GM23338 (cell line): Measurements from ENCODE around the gene MPHOSPH9. TPM values are rescaled to one million over a fixed set of nuclear protein-coding genes. Genes with fewer than 3 reads are reported as not detected.

ENCODE experiments used
- ATAC-seq: fragments of 200-7000 bp; cut with Tn5 transposase; 3 replicates; pipeline ENCODE4 v1.9.1; 2020
- DNase-seq: peaks from one replicate; pipeline ENCODE4 v3.0.0-alpha.2; 2015; ENCODE audit warnings: low spot score
- H2AFZ ChIP-seq: fragments of 200-600 bp; sonication (generic); 2 replicates; pipeline ENCODE4 v1.8.0; 2016; ENCODE audit warnings: antibody characterized with exemption, mild to moderate bottlenecking, moderate library complexity
- H3F3A ChIP-seq: fragments of 200-600 bp; sonication (generic); replicated peaks from 2 replicates; pipeline ENCODE4 v1.8.0; 2017; ENCODE audit warnings: antibody characterized with exemption, mixed run types, low read depth
- H3K27ac ChIP-seq: fragments of 200-600 bp; sonication (generic); 2 replicates; pipeline ENCODE4 v1.6.1; 2016; ENCODE audit warnings: low read depth
- H3K27me3 ChIP-seq: fragments of 200-600 bp; sonication (generic); 2 replicates; pipeline ENCODE4 v1.8.0; 2016; ENCODE audit warnings: mild to moderate bottlenecking, mixed run types, moderate library complexity; ENCODE audit not compliant: insufficient read depth
- H3K36me3 ChIP-seq: fragments of 200-600 bp; sonication (generic); 2 replicates; pipeline ENCODE4 v1.8.0; 2016; ENCODE audit warnings: mild to moderate bottlenecking; ENCODE audit not compliant: insufficient read depth
- H3K4me1 ChIP-seq: fragments of 200-600 bp; sonication (generic); 2 replicates; pipeline ENCODE4 v1.8.0; 2016; ENCODE audit warnings: mild to moderate bottlenecking, moderate library complexity; ENCODE audit not compliant: insufficient read depth
- H3K4me2 ChIP-seq: fragments of 200-600 bp; sonication (generic); 2 replicates; pipeline ENCODE4 v1.7.1; 2017; ENCODE audit warnings: mixed run types
- H3K4me3 ChIP-seq: fragments of 200-600 bp; sonication (generic); 2 replicates; pipeline ENCODE4 v1.6.1; 2016; ENCODE audit warnings: mixed run types
- H3K79me2 ChIP-seq: fragments of 200-600 bp; sonication (generic); replicated peaks from 2 replicates; pipeline ENCODE4 v1.8.0; 2017; ENCODE audit warnings: mild to moderate bottlenecking; ENCODE audit not compliant: insufficient read depth
- H3K9me2 ChIP-seq: fragments of 200-600 bp; sonication (generic); 2 replicates; pipeline ENCODE4 v1.8.0; 2017; ENCODE audit not compliant: insufficient read depth
- H4K20me1 ChIP-seq: fragments of 200-600 bp; sonication (generic); replicated peaks from 2 replicates; pipeline ENCODE4 v1.8.0; 2017; ENCODE audit warnings: mild to moderate bottlenecking; ENCODE audit not compliant: insufficient read depth
- H3K27ac Mint-ChIP-seq: 2 replicates; pipeline ENCODE4 v1.8.0; 2020; ENCODE audit warnings: inconsistent platforms, mild to moderate bottlenecking, moderate library complexity, mixed read lengths
- H3K27me3 Mint-ChIP-seq: 3 replicates; pipeline ENCODE4 v1.8.0; 2022; ENCODE audit warnings: low read depth, mild to moderate bottlenecking, moderate library complexity, mixed read lengths, inconsistent platforms; ENCODE audit not compliant: insufficient read depth, poor library complexity
- H3K36me3 Mint-ChIP-seq: 3 replicates; pipeline ENCODE4 v1.8.0; 2021; ENCODE audit warnings: low read depth, mild to moderate bottlenecking, inconsistent platforms, moderate library complexity, mixed read lengths
- H3K4me1 Mint-ChIP-seq: 3 replicates; pipeline ENCODE4 v1.8.0; 2020; ENCODE audit warnings: mild to moderate bottlenecking, inconsistent platforms, mixed read lengths
- H3K4me3 Mint-ChIP-seq: 3 replicates; pipeline ENCODE4 v1.8.0; 2021; ENCODE audit warnings: moderate library complexity, mild to moderate bottlenecking, inconsistent platforms, mixed read lengths
- H3K9me3 Mint-ChIP-seq: 3 replicates; pipeline ENCODE4 v1.8.0; 2020; ENCODE audit warnings: moderate library complexity, mild to moderate bottlenecking, inconsistent platforms, mixed read lengths
- CTCF ChIP-seq, 2 experiments: fragments of 200-600 bp in 1 of 2; sonication (generic) in 1 of 2; conservative IDR thresholded peaks; 2 replicates each; pipeline versions ENCODE4 v1.5.1 to v1.6.1; 2016 to 2017; ENCODE audit warnings: antibody characterized with exemption in 2 of 2, low read depth in 2 of 2, mild to moderate bottlenecking in 2 of 2, moderate library complexity in 1 of 2
- EZH2phosphoT487 ChIP-seq: fragments of 200-600 bp; sonication (generic); IDR thresholded peaks from one replicate; pipeline ENCODE4 v1.8.1; 2018; ENCODE audit warnings: antibody characterized with exemption; ENCODE audit not compliant: unreplicated experiment
- JUNB ChIP-seq: IDR thresholded peaks from one replicate; pipeline ENCODE4 v1.6.1; 2016; ENCODE audit warnings: antibody characterized with exemption; ENCODE audit not compliant: unreplicated experiment
- NANOG ChIP-seq: IDR thresholded peaks from 2 replicates; pipeline ENCODE4 v1.6.1; 2016; ENCODE audit warnings: antibody characterized with exemption, borderline replicate concordance
- REST ChIP-seq: IDR thresholded peaks from one replicate; pipeline ENCODE4 v1.6.1; 2018; ENCODE audit warnings: antibody characterized with exemption; ENCODE audit not compliant: unreplicated experiment
- STAT1 ChIP-seq: IDR thresholded peaks from one replicate; pipeline ENCODE4 v1.6.1; 2016; ENCODE audit warnings: antibody characterized with exemption; ENCODE audit not compliant: unreplicated experiment
- ZNF462 ChIP-seq: fragments of 250-450 bp; sonication (Bioruptor Pico); IDR thresholded peaks from 2 replicates; pipeline ENCODE4 v1.5.0; 2020; ENCODE audit warnings: mild to moderate bottlenecking, moderate library complexity
- polyA plus RNA-seq: library from polyadenylated mRNA; unstranded; fragments of >200 nt; fragmentation: Nextera tagmentation; extraction: Ambion mirVana; gene quantifications from 2 replicates; pipeline ENCODE4 v1.2.1, GENCODE V29; 2016
- total RNA-seq: library from RNA; depleted of rRNA; stranded (reverse); fragments of >200 nt; shearing (Covaris generic); gene quantifications from 2 replicates; pipeline ENCODE4 v1.2.3, GENCODE V29; 2014

MPHOSPH9 gene
- total and polyA plus RNA-seq, 2 experiments from 2014 or later, result 30.5 to 77.9 TPM

GRCh38 chr12:123237646-123238329, 4.8 kb upstream of the MPHOSPH9 start:
- ATAC-seq (peak; percentile 10; the same call in 1 of the 3 replicates), DNase-seq (peak; percentile 79)
- Mint-ChIP-seq H3K27me3 (peaks cover 10% of the 10 kb centered on the region), H3K4me1 (peaks cover 3% of the 10 kb centered on the region; the same call in 1 of the 3 replicates), H3K4me3 (no peak overlapping the region), H3K9me3 (no peaks in the 10 kb centered on the region), H3K27ac (no peak overlapping the region), H3K36me3 (peaks cover 25% of the 10 kb centered on the region)
- Histone ChIP-seq H3K4me2 (no peak overlapping the region), H2AFZ (no peak overlapping the region), H3K4me1 (peaks cover 3% of the 10 kb centered on the region; the same call in 1 of the 2 replicates), H3K27ac (peak overlapping the region; percentile 81), H3K79me2 (peaks cover 44% of the 10 kb centered on the region), H3K4me3 (no peak overlapping the region), H3K36me3 (no peaks in the 10 kb centered on the region), H3K9me2 (no peaks in the 10 kb centered on the region), H4K20me1 (peaks cover 13% of the 10 kb centered on the region), H3K27me3 (no peaks in the 10 kb centered on the region), H3F3A (peaks cover 7% of the 10 kb centered on the region; the same call in 1 of the 2 replicates)
- no peak for TF ChIP-seq JUNB
- peak; percentile 84 to 98 for TF ChIP-seq CTCF (conservative IDR thresholded peaks at IDR 0.05; ENCODE audit: low read depth in 2 of 2)

- Histone ChIP-seq H3K27me3 (no peaks in the 10 kb centered on the region), H3K27ac (no peak overlapping the region), H3F3A (peaks cover 7% of the 10 kb centered on the region; the same call in 1 of the 2 replicates), H3K4me2 (peak overlapping the region; percentile 80), H3K4me3 (peak overlapping the region; percentile 71), H3K4me1 (peaks cover 11% of the 10 kb centered on the region), H3K9me2 (no peaks in the 10 kb centered on the region), H3K36me3 (no peaks in the 10 kb centered on the region; the same call in 1 of the 2 replicates), H3K79me2 (peaks cover 50% of the 10 kb centered on the region), H4K20me1 (peaks cover 9% of the 10 kb centered on the region), H2AFZ (peak overlapping the region; percentile 34)
- peak overlapping the region; percentile 96 for H3K27ac Mint-ChIP-seq
- H3K36me3 Mint-ChIP-seq, result peaks cover 11% of the 10 kb centered on the region
- ATAC-seq (peak; percentile 15), DNase-seq (peak; percentile 36)
- H3K4me1 Mint-ChIP-seq, result peaks cover 7% of the 10 kb centered on the region; the same call in 2 of the 3 replicates
- H3K9me3 Mint-ChIP-seq, result no peaks in the 10 kb centered on the region
- peak overlapping the region; percentile 94 for H3K4me3 Mint-ChIP-seq
- H3K27me3 Mint-ChIP-seq, result peaks cover 17% of the 10 kb centered on the region
- TF ChIP-seq REST (no peak), NANOG (no peak), EZH2phosphoT487 (no peak), ZNF462 (CRISPR knock-in tag) (no peak), STAT1 (no peak)
These were observed 766 bp upstream of the MPHOSPH9 start for GRCh38 chr12:123233505-123234308.
